CD14-positive monocyte (primary cell): ENCODE measurements around the gene RTN4R. TPM values are rescaled to one million over a fixed set of nuclear protein-coding genes. Genes with fewer than 3 reads are reported as not detected.

Source experiments
- DNase-seq, 3 donors: peaks; one replicate each; pipeline ENCODE4 v3.0.0-alpha.2; 2011 to 2022
- H2AFZ ChIP-seq: 2 replicates; pipeline ENCODE4 v1.6.0; 2012; ENCODE audit warnings: mild to moderate bottlenecking, low read depth, low read length, inconsistent platforms; ENCODE audit not compliant: insufficient read depth, poor library complexity, severe bottlenecking
- H3K27ac ChIP-seq, 2 donors: 1 replicate in 1 of 2; 2 replicates in 1 of 2; pipeline ENCODE4 v1.5.1; 2012 to 2013; ENCODE audit warnings: low read length in 2 of 2, control low read depth in 1 of 2, inconsistent platforms in 1 of 2, low read depth in 1 of 2, mild to moderate bottlenecking in 1 of 2
- H3K27me3 ChIP-seq, 2 donors: one replicate each; pipeline versions ENCODE4 v1.6.0 to v1.6.1; 2011 to 2013; ENCODE audit warnings: low read length in 2 of 2; ENCODE audit not compliant: control insufficient read depth in 2 of 2, insufficient read depth in 2 of 2
- H3K36me3 ChIP-seq, 2 donors: replicated peaks in 1 of 2; 1 replicate in 1 of 2; 2 replicates in 1 of 2; pipeline versions ENCODE4 v1.5.1 to v1.6.1; 2012 to 2013; ENCODE audit warnings: low read length in 2 of 2, control low read depth in 1 of 2, inconsistent platforms in 1 of 2, mild to moderate bottlenecking in 1 of 2; ENCODE audit not compliant: insufficient read depth in 2 of 2, control insufficient read depth in 1 of 2
- H3K4me1 ChIP-seq, 2 donors: 1 replicate in 1 of 2; 2 replicates in 1 of 2; pipeline versions ENCODE4 v1.5.1 to v1.6.1; 2012 to 2013; ENCODE audit warnings: low read length in 2 of 2, control low read depth in 1 of 2, inconsistent platforms in 1 of 2, mild to moderate bottlenecking in 1 of 2, moderate library complexity in 1 of 2; ENCODE audit not compliant: insufficient read depth in 2 of 2, control insufficient read depth in 1 of 2
- H3K4me2 ChIP-seq: replicated peaks from 2 replicates; pipeline ENCODE3; 2012; ENCODE audit warnings: low read length, moderate library complexity, mild to moderate bottlenecking; ENCODE audit not compliant: poor library complexity, severe bottlenecking; ENCODE audit errors: extremely low read depth
- H3K4me3 ChIP-seq, 3 experiments: fragments of 200-600 bp in 1 of 3; sonication (generic) in 1 of 3; replicated peaks in 1 of 3; 1 replicate in 2 of 3; 2 replicates in 1 of 3; pipeline ENCODE4 v1.5.1; 2011 to 2013; ENCODE audit warnings: low read length in 3 of 3, mild to moderate bottlenecking in 3 of 3, control low read depth in 2 of 3, low read depth in 2 of 3, inconsistent platforms in 1 of 3, moderate library complexity in 1 of 3
- H3K79me2 ChIP-seq: 2 replicates; pipeline ENCODE4 v1.6.0; 2012; ENCODE audit warnings: mild to moderate bottlenecking, control low read depth, inconsistent platforms, low read length, moderate library complexity; ENCODE audit not compliant: insufficient read depth
- H3K9ac ChIP-seq: 2 replicates; pipeline ENCODE4 v1.6.0; 2017; ENCODE audit warnings: low read length, mild to moderate bottlenecking; ENCODE audit not compliant: insufficient read depth, poor library complexity, severe bottlenecking
- H3K9me3 ChIP-seq, 2 donors: replicated peaks in 1 of 2; 1 replicate in 1 of 2; 2 replicates in 1 of 2; pipeline versions ENCODE4 v1.5.1 to v1.6.1; 2012 to 2013; ENCODE audit warnings: low read length in 2 of 2, control low read depth in 1 of 2; ENCODE audit not compliant: control insufficient read depth in 1 of 2, insufficient read depth in 1 of 2
- H4K20me1 ChIP-seq: 2 replicates; pipeline ENCODE4 v1.6.0; 2012; ENCODE audit warnings: mild to moderate bottlenecking, low read length, control low read depth, moderate library complexity; ENCODE audit not compliant: insufficient read depth
- H3K27ac Mint-ChIP-seq, 7 donors: one replicate each; pipeline ENCODE4 v1.8.0; 2020; ENCODE audit warnings: mild to moderate bottlenecking in 7 of 7, mixed read lengths in 7 of 7, moderate library complexity in 6 of 7, inconsistent platforms in 2 of 7
- H3K27me3 Mint-ChIP-seq, 3 donors: one replicate each; pipeline ENCODE4 v1.8.0; 2021 to 2022; ENCODE audit warnings: low read depth in 3 of 3, mild to moderate bottlenecking in 3 of 3, mixed read lengths in 3 of 3, moderate library complexity in 3 of 3, inconsistent platforms in 1 of 3
- H3K36me3 Mint-ChIP-seq, 2 donors: one replicate each; pipeline ENCODE4 v1.8.0; 2020; ENCODE audit warnings: mixed read lengths in 2 of 2, inconsistent platforms in 1 of 2, mild to moderate bottlenecking in 1 of 2
- H3K4me1 Mint-ChIP-seq: one replicate; pipeline ENCODE4 v1.8.0; 2020; ENCODE audit warnings: mild to moderate bottlenecking, mixed read lengths
- H3K4me3 Mint-ChIP-seq, 2 donors: one replicate each; pipeline ENCODE4 v1.8.0; 2020; ENCODE audit warnings: mild to moderate bottlenecking in 2 of 2, mixed read lengths in 2 of 2, moderate library complexity in 1 of 2
- H3K9me3 Mint-ChIP-seq, 7 donors: one replicate each; pipeline ENCODE4 v1.8.0; 2020 to 2022; ENCODE audit warnings: mixed read lengths in 7 of 7, mild to moderate bottlenecking in 6 of 7, moderate library complexity in 6 of 7, inconsistent platforms in 2 of 7
- CTCF ChIP-seq: fragments of 200-600 bp; IDR thresholded peaks from one replicate; pipeline ENCODE4 v1.8.0; 2022; ENCODE audit warnings: antibody characterized with exemption, mild to moderate bottlenecking
- WGBS: methylation state at CpG from one replicate; pipeline ENCODE4 v1.1.5; 2013; ENCODE audit warnings: missing lambda C conversion rate; ENCODE audit not compliant: insufficient coverage; 5-methylcytosine and 5-hydroxymethylcytosine counted together
- intact Hi-C, 2 donors: fragments of 100-400 bp; cut with micrococcal nuclease; formaldehyde crosslinking; loops; one replicate each; pipeline versions ENCODE4 v1.15.0 to v1.15.1; 2023
- polyA plus RNA-seq, 3 donors: library from polyadenylated mRNA; depleted of rRNA in 1 of 3; unstranded in 2 of 3; stranded (reverse) in 1 of 3; fragments of 300-500 nt in 2 of 3; fragments of >200 nt in 1 of 3; fragmentation: Illumina TruSeq in 2 of 3; gene quantifications; 1 replicate in 2 of 3; 2 replicates in 1 of 3; pipeline ENCODE4 v1.2.3, GENCODE V29; 2012 to 2021

The RTN4R gene
- polyA plus RNA-seq, 3 donors = not detected

GRCh38 chr22:20298803-20299745, 31.0 kb upstream of the RTN4R start:
- H3K4me1 ChIP-seq = peaks cover 7 to 18% of the 10 kb centered on the region in 2 donors
- peaks cover 2 to 13% of the 10 kb centered on the region in 2 donors for H3K27me3 ChIP-seq
- no peaks in the 10 kb centered on the region for H3K9me3 ChIP-seq
- H3K9ac ChIP-seq = peak overlapping the region; percentile 51
- intact Hi-C loops = no loop called here
- H3K36me3 ChIP-seq = no peaks in the 10 kb centered on the region
- no peaks in the 10 kb centered on the region for H3K79me2 ChIP-seq
- H3K4me3 Mint-ChIP-seq = peak overlapping the region; percentile 86 to 90
- peak; percentile 59 to 74 (median 67) for DNase-seq
- H3K4me2 ChIP-seq = peak overlapping the region; percentile 96
- H3K27me3 Mint-ChIP-seq = peaks cover 14 to 41% (median 25%) of the 10 kb centered on the region in 3 donors
- 2% methylated on average over 85 of the region's 90 CpGs for WGBS
- H3K36me3 Mint-ChIP-seq = no peaks in the 10 kb centered on the region
- H2AFZ ChIP-seq = peak overlapping the region; percentile 88
- peaks cover 6% of the 10 kb centered on the region for H3K4me1 Mint-ChIP-seq
- no peaks in the 10 kb centered on the region for H3K9me3 Mint-ChIP-seq
- H4K20me1 ChIP-seq = no peaks in the 10 kb centered on the region
- H3K27ac ChIP-seq = no peak overlapping the region
- peak overlapping the region in 2 of 7 donors; percentile 35 to 61 for H3K27ac Mint-ChIP-seq
- H3K4me3 ChIP-seq = peak overlapping the region; percentile 46 to 82 (median 59)
- no peak for TF ChIP-seq CTCF

GRCh38 chr22:20298110-20298802, 30.1 kb upstream of the RTN4R start:
- peak overlapping the region in 1 of 7 donors; percentile 5 for H3K27ac Mint-ChIP-seq
- H3K4me3 Mint-ChIP-seq = peak overlapping the region; percentile 86 to 90
- 79% methylated on average over 25 of the region's 25 CpGs for WGBS
- peak overlapping the region; percentile 96 for H3K4me2 ChIP-seq
- no peak overlapping the region for H3K27ac ChIP-seq
- no peaks in the 10 kb centered on the region for H3K79me2 ChIP-seq
- no peaks in the 10 kb centered on the region for H3K9me3 ChIP-seq
- H3K27me3 Mint-ChIP-seq = peaks cover 14 to 39% (median 25%) of the 10 kb centered on the region in 3 donors
- H3K36me3 ChIP-seq = no peaks in the 10 kb centered on the region
- H3K4me1 ChIP-seq = peaks cover 7 to 18% of the 10 kb centered on the region in 2 donors
- no peaks in the 10 kb centered on the region for H3K9me3 Mint-ChIP-seq
- peak overlapping the region in 1 of 3 experiments; percentile 82 for H3K4me3 ChIP-seq
- intact Hi-C loops = no loop called here
- no peaks in the 10 kb centered on the region for H3K36me3 Mint-ChIP-seq
- peaks cover 6% of the 10 kb centered on the region for H3K4me1 Mint-ChIP-seq
- H3K27me3 ChIP-seq = peaks cover 2 to 13% of the 10 kb centered on the region in 2 donors
- no peaks in the 10 kb centered on the region for H4K20me1 ChIP-seq
- peak overlapping the region; percentile 88 for H2AFZ ChIP-seq
- DNase-seq = no peak
- TF ChIP-seq CTCF = no peak
- H3K9ac ChIP-seq = peak overlapping the region; percentile 51
